ENCODE measurements around the gene MRTFB. TPM values are rescaled to one million over a fixed set of nuclear protein-coding genes. Genes with fewer than 3 reads are reported as not detected.

Gene MRTFB
- total RNA-seq, 1 experiment from 2014 or later, result 71.5 TPM

DNA sequence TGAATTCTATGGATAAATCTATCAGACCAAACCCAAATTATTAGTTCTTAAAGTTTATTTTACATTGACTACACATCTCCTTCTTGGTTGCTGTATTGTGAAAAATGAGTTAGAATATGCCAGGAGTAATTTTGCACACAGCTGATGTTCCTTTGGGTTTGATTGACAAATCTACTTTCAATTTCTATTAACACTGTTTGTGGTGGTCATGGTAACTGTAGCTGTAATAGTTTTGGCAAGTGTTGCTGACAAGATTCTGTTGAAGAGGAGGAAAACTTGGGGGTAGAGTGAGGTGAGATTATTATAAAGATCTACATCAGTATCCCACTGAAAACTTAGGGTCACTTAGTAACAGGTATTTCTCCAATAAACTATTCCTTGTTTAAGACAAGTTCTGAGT lies 30.3 kb downstream of the MRTFB start:
- no peaks in the 10 kb centered on the region for H3K9me3 ChIP-seq (ENCODE audit: insufficient read depth, low read depth)
- H4K20me1 ChIP-seq (ENCODE audit: insufficient read depth), result no peaks in the 10 kb centered on the region
- TF ChIP-seq, protein P1, sequence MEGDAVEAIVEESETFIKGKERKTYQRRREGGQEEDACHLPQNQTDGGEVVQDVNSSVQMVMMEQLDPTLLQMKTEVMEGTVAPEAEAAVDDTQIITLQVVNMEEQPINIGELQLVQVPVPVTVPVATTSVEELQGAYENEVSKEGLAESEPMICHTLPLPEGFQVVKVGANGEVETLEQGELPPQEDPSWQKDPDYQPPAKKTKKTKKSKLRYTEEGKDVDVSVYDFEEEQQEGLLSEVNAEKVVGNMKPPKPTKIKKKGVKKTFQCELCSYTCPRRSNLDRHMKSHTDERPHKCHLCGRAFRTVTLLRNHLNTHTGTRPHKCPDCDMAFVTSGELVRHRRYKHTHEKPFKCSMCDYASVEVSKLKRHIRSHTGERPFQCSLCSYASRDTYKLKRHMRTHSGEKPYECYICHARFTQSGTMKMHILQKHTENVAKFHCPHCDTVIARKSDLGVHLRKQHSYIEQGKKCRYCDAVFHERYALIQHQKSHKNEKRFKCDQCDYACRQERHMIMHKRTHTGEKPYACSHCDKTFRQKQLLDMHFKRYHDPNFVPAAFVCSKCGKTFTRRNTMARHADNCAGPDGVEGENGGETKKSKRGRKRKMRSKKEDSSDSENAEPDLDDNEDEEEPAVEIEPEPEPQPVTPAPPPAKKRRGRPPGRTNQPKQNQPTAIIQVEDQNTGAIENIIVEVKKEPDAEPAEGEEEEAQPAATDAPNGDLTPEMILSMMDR (conservative IDR thresholded peaks at IDR 0.05), result no peak
- TF ChIP-seq EZH2 (IDR thresholded peaks at IDR 0.05; ENCODE audit: low read depth), result no peak
- H3K4me2 ChIP-seq, result no peak overlapping the region
- no peak overlapping the region for H3K4me3 ChIP-seq
- no peaks in the 10 kb centered on the region for H3K9me2 ChIP-seq (ENCODE audit: insufficient read depth)
- peaks cover 24% of the 10 kb centered on the region for H3F3A ChIP-seq (ENCODE audit: insufficient read depth, low read depth)
- intact Hi-C loops (cut with micrococcal nuclease; ENCODE audit: unreplicated experiment), result no loop called here
- no peaks in the 10 kb centered on the region for H3K36me3 ChIP-seq (ENCODE audit: low read depth)
- no peak for DNase-seq
- H3K27me3 ChIP-seq (ENCODE audit: insufficient read depth, low read depth), result no peaks in the 10 kb centered on the region
- H3K79me2 ChIP-seq (ENCODE audit: low read depth), result peaks cover 86% of the 10 kb centered on the region
- H3K4me1 ChIP-seq (replicated peaks; ENCODE audit: insufficient read depth), result peaks cover 57% of the 10 kb centered on the region
- no peak overlapping the region for H2AFZ ChIP-seq
- H3K27ac ChIP-seq, result no peak overlapping the region
- ChIA-PET CTCF (interaction anchor here (0.6 kb wide), 1 partner anchor 161 kb away, joined by 5 read pairs; no protein-coding TSS in a partner anchor), POLR2A (ENCODE audit: unreplicated experiment) (no interaction called here)
- BruUV-seq (replicated peaks), result no TSS peak

DNA sequence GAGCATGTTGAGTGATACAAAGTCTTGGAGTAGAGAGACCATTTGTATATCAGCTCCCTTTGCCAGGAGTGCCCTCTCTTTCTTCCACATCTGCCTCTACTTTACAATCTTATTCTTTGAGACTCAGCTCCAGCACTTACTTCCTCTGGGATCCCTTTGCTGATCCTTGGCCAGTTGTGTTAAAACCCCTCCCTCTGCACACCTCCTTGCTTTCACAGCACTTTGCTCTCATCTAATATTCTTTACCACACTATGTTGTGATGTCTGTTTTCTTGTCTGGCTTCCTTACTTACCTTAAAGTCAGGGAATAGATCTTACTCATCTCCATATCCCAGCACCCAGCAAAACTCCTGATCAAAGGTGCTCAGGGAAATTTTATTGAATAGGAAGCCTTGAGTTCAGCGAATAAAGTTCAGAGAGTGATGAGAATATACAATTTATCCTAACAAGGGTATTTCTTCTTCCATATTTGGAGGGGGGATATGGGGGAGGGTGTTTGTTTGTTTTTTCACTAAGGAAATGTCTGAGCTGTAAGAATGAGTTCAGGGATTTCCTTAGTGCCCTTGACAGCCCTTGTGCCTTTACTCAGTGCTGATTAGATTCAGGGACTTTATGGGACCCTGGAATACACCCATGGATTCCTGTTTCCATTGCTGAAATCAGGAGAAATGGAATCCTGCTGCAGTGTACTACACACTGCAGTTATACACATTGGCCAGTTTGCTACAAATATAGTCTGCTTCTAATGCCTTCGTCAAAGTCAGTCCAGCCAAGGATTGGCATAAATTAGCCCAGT lies 32.0 kb downstream of the MRTFB start:
- Histone ChIP-seq H3K9me2 (ENCODE audit: insufficient read depth) (no peaks in the 10 kb centered on the region), H2AFZ (no peak overlapping the region), H3K4me2 (no peak overlapping the region), H3K9me3 (ENCODE audit: insufficient read depth, low read depth) (no peaks in the 10 kb centered on the region), H3F3A (ENCODE audit: insufficient read depth, low read depth) (peaks cover 8% of the 10 kb centered on the region; the same call in 1 of the 2 replicates), H3K79me2 (ENCODE audit: low read depth) (peaks cover 96% of the 10 kb centered on the region), H4K20me1 (ENCODE audit: insufficient read depth) (no peaks in the 10 kb centered on the region), H3K27ac (no peak overlapping the region), H3K36me3 (ENCODE audit: low read depth) (no peaks in the 10 kb centered on the region), H3K4me1 (replicated peaks; ENCODE audit: insufficient read depth) (peaks cover 40% of the 10 kb centered on the region), H3K4me3 (no peak overlapping the region), H3K27me3 (ENCODE audit: insufficient read depth, low read depth) (no peaks in the 10 kb centered on the region)
- no peak for TF ChIP-seq EZH2 (IDR thresholded peaks at IDR 0.05; ENCODE audit: low read depth)
- TF ChIP-seq, protein P1 (conservative IDR thresholded peaks at IDR 0.05), result no peak
- DNase-seq, result no peak
- ChIA-PET CTCF (no interaction called here), POLR2A (ENCODE audit: unreplicated experiment) (no interaction called here)
- BruUV-seq (replicated peaks), result no TSS peak
- intact Hi-C loops (cut with micrococcal nuclease; ENCODE audit: unreplicated experiment), result no loop called here

DNA sequence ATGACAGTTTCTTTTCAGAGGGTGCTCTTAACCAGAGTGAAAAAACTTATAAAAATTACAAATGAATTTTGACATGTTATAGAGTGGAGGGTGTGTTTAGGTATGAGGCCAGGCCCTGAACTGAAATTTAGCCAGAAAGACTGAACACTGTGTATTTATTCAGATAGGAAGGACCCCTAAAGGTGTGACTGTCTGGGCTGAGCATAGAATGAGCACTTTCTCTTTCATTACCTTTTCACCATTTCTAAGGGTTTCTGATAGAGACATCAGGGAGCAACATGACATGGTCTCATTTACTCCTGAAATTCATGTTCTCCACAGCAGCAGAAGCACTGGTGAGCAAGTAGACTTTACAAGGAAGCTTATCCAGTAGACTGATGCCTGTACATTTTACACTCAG lies 32.9 kb downstream of the MRTFB start:
- no peak for DNase-seq
- intact Hi-C loops (cut with micrococcal nuclease; ENCODE audit: unreplicated experiment), result no loop called here
- Histone ChIP-seq H2AFZ (no peak overlapping the region), H3K4me3 (no peak overlapping the region), H3K9me3 (ENCODE audit: insufficient read depth, low read depth) (no peaks in the 10 kb centered on the region), H3K36me3 (ENCODE audit: low read depth) (no peaks in the 10 kb centered on the region), H3F3A (ENCODE audit: insufficient read depth, low read depth) (no peaks in the 10 kb centered on the region), H3K4me1 (replicated peaks; ENCODE audit: insufficient read depth) (peaks cover 30% of the 10 kb centered on the region), H3K4me2 (no peak overlapping the region), H3K9me2 (ENCODE audit: insufficient read depth) (no peaks in the 10 kb centered on the region), H3K27me3 (ENCODE audit: insufficient read depth, low read depth) (no peaks in the 10 kb centered on the region), H4K20me1 (ENCODE audit: insufficient read depth) (no peaks in the 10 kb centered on the region), H3K79me2 (ENCODE audit: low read depth) (peaks cover 94% of the 10 kb centered on the region), H3K27ac (no peak overlapping the region)
- CTCF ChIA-PET, result no interaction called here
- POLR2A ChIA-PET (ENCODE audit: unreplicated experiment), result no interaction called here
- TF ChIP-seq, protein P1 (conservative IDR thresholded peaks at IDR 0.05), result no peak
- TF ChIP-seq EZH2 (IDR thresholded peaks at IDR 0.05; ENCODE audit: low read depth), result no peak
- BruUV-seq (replicated peaks), result no TSS peak

Measured in PC-9 (cell line).